ENCODE data around the gene TMX1.
"Not testable (repeated sequence)": the region's sequence is repeated elsewhere in the genome, so short reads cannot be mapped to it uniquely, and the experiment has no call there.

Gene TMX1, protein sequence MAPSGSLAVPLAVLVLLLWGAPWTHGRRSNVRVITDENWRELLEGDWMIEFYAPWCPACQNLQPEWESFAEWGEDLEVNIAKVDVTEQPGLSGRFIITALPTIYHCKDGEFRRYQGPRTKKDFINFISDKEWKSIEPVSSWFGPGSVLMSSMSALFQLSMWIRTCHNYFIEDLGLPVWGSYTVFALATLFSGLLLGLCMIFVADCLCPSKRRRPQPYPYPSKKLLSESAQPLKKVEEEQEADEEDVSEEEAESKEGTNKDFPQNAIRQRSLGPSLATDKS

DNA sequence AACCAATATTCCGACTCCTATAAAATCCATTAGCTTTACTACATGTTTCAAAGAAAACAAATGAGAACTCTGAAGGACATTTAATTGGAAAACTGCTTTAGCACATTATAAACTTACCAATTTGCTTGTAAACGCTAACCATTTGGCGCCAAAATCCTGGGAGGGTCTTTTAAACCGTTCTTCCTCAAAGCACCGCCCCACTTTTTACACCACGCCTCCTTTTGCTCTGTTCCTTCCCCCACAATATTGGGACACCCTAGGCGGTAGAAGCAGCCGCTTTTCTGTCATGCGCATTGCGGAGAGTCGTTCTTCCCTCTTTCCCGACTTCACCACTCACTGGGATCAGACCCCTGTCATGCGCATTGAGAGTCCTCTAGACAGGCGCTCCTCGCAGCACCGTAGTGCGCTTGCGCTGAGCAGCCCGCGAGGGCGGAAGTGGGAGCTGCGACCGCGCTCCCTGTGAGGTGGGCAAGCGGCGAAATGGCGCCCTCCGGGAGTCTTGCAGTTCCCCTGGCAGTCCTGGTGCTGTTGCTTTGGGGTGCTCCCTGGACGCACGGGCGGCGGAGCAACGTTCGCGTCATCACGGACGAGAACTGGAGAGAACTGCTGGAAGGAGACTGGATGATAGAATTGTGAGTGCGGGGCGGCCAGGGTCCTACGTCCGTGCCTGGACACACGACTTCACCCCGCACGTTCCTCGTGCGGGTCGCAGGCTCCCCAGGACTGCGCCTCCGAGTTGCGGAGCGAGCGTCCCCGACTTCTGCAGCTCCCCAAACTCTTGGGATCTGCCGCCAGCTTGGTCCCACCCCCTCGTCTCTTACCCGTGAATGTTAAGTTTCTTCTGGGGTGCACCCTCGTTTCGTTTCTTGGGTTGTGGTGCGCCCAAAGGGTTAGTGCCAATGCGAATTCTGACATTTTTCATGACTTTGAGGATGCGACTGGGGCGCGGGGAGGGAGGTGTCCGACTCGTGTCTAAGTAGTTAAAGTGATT lies at the start of gene TMX1:
Gene TMX1 (plus strand): TSS at position 435 of the 991 bp plus-strand sequence. CDS start 46 bp downstream, at position 481.
- DNase-seq, result peak; percentile 98

DNA sequence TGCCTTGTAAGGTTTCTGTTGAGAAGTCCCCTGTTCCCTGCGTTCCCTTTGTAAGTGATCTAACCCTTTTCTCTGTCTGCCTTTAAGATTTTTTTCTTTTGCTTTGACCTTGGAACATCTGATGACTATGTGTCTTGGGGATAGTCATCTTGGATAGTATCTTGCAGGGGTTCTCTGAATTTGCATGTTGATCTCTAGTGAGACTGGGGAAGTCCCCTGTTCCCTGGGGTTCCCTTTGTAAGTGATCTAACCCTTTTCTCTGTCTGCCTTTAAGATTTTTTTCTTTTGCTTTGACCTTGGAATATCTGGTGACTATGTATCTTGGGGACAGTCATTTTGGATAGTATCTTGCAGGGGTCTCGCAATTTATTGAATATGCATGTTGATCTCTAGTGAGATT lies 38.2 kb upstream of the TMX1 start:
- no peak for DNase-seq

DNA sequence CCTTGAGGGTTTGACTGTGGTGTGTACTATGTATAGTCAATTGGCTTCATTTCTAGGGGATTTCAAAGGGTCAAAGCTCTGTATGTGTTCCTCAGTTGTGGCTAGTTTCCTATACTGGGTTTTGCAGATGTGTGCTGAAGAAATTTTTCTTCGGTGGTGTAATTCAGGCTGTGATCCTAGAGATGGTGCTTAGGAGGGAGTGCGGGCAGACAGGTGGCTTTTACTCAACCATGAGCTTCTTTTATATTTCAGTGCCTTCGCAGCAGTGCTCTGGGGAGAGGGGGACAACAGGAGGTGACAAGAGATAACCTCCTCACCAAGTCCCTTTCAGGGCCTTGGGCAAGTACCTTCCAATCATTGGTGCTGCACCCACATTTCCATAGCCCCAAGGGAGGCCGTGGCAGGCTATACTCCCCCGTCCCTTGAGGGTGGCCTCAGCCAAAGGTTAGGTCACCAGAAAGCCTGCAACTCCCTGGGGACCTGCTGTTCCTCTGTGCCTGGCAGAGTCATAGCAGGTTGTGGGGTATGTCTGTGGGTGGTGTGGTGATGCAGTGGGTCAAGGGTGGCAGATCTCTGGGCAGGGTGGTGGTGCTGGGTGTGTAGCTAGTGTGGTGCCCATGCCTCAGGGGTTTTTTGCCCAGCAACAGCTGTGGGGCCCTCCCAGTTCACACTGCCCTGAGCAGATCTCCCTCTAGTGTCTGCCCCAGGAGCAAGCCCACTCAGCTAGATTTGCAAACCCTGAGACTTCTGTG lies 37.0 kb upstream of the TMX1 start:
- DNase-seq, result no peak

DNA sequence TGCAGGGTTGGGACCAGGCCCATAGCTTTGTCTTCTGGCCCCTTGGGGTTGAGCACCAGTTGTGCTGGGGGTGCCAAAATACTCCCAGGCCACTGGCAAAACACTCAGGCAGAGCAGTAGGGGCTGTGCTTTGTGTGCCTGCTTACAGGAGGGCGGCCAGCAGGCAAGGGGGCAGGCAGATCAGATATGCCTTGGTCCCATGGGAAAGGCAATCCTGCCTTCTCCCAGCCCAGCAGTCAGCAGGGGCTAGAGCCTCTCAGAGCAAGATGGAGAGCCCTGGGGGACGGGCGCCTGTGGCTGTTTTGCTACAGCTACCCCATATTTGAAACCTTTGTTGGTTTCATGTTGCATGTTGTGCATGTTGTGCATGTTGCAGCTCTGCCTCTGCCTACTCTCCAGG lies 36.2 kb upstream of the TMX1 start:
- no peak for DNase-seq

DNA sequence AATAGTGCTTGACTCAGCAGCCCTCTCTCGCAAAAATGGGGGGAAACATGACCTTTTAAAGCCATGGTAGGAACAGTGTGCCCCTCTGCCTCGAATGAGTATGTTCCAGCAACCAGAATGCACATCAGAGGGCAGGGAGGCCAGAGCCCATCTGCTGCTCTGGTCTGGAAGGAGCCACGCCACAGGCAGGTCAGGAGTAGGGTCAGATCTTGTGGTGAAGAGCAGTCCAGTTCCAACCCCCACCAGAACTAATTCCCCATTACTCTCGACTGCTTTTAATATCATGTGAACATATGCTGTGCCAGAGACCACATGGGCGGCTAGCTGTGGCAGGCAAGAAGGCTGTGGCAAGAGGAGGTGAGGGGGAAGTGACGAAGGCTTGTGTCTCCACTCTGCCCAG lies 34.6 kb upstream of the TMX1 start:
- DNase-seq, result no peak

DNA sequence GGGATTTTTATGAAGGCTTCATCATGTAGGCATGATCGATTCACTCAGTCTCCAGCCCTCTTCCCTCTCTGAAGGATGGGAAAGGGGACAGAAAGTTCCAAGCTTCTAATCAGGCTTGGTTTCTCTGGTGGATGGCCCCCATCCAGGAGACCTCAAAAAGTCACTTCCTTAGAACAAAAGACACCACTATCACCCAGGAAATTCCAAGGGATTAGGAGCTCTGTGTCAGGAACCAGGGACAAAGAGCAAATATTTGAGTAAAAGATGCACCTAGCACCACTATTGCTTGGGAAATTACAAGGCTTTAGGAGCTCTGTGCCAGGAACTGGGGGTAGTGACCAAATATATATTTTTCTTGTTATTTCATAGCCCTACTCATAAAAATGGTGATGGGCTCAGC lies 33.6 kb upstream of the TMX1 start:
- no peak for DNase-seq

DNA sequence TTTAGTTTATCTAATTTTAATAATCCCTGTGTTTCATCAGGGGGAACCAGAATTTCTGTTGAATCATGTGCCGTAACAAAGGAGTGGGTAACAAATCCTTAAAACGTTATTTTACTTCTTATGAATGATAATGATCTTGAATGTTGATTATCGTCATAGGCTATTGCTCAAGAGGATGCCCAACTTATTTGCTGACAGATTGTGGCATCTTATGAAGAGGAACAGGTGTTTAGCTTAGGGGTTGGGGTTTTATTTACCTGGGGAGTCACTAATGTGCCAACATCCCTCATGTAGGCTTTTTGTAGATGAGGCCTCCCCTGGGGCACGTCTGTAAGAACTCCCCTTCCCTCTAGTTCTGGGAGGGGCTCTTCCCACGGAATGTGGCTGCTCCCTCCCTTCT lies 32.4 kb upstream of the TMX1 start:
- DNase-seq, result no peak

DNA sequence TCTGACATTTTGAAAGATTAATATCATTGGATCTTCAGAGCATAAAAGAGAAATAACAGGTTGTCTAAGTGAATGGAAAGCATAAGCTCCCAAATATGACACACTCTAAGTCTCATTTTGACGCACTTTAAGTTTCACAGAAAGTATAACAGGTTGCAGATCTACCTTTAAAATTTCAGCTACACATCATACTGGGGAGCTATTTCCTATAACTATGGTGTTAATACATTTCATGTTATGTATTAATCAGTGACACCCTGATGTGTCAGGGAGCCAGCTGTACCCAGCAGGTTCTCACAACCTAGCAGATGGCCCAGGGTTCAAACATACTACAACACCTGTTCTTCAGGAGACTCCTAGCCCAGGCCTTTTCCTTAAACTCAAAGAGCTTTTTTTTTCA lies 31.1 kb upstream of the TMX1 start:
- DNase-seq, result no peak

DNA sequence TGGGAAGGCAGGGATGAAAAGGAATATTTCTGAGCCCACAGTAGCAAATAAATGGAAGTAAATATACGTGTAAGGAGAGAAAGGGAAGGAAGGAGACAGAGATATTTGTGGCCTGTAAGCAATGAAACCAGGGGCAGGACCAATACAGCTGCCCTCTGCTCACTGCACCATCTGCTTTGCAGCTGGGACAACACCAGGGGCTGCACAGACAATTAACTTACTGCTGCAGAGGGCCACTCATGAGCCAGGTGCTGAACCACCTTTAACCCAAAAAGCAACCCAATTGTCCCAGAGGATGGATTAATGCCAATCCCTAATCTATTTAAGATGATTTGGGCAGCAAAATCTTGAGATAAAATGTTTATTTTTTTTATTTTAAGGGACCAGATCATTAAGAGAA lies 30.6 kb upstream of the TMX1 start:
- no peak for DNase-seq

DNA sequence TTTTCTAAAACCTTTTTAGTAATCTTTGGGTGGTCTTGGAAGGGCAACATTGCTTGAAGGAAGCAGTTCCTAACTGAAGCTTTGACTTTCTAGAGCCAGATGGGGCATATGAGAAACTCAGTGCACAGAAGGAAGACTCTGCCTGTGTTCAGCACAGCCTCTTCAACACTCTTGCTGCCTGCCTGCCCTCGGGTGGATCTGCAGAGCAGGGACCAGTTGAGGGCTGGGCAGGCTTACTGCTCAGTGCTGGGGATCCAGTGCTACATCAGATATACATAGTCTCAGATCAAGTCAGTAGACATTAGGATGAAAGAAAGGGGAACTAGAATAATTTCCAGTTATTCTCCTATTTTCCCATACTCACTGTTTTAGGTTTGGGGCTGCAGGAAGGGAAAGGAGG lies 29.5 kb upstream of the TMX1 start:
- DNase-seq, result no peak

DNA sequence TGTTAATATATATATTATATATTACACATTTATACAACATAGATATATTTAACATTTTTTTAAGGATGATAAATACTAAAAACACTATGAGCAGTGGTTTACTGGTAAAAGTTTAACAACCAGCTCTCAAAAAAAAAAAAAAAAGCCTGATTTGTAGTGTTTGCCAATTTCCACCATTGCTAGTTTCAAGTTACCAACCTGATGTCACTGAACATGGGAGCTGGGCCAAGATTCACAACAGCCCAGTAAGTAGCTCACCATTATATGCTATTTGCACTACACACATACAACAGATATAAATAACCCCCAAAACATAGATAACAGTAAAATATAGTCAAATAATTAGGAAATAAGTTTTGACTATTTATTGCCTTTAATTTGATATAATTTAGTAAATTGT lies 28.9 kb upstream of the TMX1 start:
- DNase-seq, result no peak

DNA sequence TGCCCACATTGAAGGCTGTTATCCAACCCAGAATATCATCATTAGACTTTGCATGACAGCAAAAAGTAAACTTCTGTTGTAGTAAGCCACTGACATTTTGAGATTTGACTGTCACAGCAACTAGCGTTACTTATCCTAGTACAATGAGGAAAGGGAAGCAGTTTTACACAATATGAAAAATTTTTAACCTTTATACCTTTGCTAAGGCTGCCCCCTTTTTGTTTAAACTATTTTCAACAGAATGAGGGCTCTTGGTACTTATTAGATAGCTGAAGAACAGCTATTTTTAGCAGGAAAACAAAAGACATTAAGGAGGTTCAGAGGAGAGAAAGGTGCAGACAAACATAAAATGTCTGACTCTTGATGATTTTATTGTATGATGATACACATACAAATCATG lies 23.4 kb upstream of the TMX1 start:
- no peak for DNase-seq

DNA sequence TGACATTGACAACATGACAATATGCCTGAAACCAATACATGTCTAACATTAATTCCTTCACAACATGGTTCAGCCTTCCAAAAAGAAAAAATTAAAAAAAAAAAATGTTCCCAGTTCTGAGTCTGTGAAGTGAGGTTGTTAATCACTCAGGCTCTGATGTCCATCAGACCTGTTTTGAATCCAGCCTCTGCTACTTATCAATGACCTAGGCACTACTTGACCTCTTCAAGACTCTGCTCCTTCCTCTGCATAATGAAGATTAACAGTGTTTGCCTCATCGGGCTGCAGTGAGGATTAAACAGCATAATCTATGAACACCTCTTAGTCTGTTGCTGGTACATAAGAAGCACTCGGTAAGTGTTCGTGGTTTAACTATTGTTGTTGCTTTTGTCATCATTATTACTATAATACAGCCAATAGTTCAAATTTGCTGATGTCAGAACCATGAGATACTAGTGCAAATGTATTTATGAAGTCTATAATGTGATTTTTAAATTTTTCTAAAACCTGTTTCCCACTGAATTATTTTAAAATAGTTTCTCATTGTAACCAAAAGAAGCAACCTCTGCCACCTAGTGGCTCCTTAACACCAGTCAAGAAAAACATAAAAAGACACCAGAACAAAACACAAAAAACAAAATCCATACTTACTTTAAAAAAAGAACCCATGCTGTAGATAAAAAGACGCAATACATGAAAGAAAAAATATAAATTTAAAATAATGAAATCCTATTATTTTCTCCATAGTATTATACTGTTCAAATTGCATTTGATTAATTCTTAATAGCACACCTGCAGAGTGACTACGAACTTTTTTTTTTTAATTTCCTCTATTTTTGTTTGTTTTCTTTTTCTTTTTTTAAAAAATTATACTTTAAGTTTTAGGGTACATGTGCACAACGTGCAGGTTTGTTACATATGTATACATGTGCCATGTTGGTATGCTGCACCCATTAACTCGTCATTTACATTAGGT lies 20.3 kb upstream of the TMX1 start:
- DNase-seq, result no peak

DNA sequence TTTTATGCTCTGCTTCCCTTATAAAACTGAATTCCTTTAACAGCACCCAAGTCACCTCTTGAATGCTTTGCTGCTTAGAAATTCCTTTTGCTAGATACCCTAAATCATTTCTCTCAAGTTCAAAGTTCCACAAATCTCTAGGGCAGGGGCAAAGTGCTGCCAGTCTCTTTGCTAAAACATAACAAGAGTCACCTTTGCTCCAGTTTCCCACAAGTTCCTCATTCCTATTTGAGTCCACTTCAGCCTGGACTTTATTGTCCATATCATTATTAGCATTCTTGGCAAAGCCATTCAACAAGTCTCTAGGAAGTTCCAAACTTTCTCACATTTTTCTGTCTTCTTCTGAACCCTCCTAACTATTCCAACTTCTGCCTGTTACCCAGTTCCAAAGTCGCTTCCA lies 16.6 kb upstream of the TMX1 start:
- not testable (repeated sequence) for DNase-seq

DNA sequence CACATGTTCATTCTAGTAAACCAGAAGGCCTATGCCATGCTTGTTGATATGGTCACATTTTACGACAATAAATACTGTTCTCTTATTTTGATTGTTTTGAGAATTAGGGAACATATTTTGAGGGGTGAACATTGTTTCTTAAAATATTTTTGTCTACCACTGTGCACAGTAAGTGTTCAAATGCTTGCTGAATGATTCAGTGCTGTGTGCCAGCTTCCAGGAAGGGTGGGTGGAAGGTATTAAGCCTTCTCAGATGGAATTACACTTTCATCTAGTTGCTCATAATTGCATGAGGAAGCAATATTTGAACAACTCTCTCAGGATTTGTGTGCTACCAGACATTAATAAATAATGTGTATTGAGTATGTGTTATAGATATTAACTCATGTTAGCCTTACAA lies 15.5 kb upstream of the TMX1 start:
- no peak for DNase-seq

DNA sequence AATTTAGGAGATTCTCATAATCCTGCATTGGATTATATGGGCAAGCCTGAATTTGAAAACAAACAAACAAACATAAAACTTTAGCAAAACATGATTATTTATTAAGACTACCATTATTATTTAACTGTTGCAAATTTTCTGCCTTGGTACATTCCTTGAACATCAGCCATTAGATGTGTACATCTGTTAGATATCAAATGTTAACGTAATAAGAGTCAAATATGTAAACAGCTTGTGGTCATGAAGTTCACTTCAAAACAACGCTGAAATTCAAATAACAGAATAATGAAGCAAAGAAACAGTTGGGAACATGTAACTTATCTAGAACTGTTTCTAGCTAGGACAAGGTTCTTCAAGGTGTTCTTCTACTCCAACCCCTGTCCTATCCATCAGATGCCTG lies 14.3 kb upstream of the TMX1 start:
- no peak for DNase-seq

DNA sequence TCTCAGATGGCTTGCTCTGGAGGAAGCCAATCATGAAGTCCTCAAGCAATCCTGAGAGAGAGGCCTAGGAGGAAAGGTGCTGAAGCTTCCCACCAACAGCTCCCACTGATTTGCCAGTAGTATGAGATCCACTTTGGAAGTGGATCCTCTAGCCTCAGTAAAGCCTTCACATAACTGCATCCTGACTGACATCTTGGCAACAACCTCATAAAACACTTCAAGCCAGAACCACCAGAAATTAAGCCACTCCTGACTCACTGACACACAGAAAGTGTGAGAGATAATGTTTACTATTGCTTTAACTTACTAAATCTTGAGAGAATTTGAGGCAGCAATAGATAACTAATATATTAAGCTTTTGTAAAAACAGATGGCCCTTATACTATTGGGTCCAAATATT lies 11.7 kb upstream of the TMX1 start:
- DNase-seq, result no peak

DNA sequence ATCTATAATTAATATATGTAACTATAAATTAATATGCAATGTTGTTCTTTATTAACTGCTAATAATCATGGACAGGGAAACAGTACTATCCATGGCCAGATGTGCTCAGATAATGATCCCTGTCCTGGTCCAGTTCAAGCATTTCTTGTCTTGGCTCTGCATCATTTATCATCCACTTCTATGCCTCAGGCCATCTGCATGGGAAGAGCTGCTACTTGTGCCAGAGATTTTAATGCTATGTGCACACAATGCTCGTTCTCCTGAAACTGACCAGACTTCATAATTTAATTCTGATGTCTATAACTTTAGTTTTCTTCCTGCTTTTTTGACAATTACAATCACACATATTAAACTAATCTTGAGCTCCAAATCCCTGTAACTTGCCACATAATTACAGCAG lies 11.2 kb upstream of the TMX1 start:
- no peak for DNase-seq

DNA sequence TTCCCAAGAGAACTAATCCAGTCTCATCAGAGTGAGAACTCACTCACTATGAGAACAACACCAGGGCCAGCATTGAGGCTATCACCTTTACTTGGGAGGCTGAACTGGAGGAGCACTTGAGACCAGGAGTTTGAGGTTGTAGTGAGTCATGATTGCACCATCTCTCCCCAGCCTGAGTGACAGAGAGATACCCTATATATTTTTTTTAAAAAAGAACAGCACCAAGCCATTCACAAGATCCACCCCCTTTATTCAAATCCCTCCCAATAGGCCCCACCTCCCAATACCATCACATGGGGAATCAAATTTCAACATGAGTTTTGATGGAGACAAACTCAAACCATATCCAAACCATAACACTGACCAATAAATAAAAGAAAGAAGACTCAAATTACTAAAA lies 3.7 kb upstream of the TMX1 start:
- DNase-seq, result no peak

DNA sequence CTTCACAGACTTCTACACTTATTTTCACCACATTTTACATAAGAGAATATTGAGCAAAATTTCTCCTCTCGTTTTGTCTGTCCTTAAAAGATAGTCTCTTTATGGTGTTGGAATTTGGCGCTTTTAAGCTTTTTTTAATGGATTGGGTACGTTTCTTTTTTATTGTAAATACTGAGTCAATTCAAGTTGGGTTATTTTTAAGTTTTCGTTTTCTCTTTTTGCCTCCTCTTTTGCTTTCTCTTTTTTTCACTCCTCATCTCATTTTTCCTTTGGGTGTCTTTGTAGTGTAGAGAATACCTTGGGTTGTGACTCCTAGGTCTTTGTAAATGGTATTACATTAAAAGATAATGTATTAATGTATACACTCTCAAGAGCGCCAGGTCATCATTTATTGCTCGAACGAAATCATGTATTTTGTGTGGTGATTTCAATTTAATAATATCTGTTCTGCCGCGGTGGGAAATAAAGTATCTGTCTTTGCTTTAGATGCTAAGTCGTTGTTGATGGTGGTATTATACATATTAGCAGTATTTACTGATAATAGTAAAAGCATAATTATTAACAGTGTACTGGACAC lies 845 bp downstream of the TMX1 start:
- DNase-seq, result no peak

DNA sequence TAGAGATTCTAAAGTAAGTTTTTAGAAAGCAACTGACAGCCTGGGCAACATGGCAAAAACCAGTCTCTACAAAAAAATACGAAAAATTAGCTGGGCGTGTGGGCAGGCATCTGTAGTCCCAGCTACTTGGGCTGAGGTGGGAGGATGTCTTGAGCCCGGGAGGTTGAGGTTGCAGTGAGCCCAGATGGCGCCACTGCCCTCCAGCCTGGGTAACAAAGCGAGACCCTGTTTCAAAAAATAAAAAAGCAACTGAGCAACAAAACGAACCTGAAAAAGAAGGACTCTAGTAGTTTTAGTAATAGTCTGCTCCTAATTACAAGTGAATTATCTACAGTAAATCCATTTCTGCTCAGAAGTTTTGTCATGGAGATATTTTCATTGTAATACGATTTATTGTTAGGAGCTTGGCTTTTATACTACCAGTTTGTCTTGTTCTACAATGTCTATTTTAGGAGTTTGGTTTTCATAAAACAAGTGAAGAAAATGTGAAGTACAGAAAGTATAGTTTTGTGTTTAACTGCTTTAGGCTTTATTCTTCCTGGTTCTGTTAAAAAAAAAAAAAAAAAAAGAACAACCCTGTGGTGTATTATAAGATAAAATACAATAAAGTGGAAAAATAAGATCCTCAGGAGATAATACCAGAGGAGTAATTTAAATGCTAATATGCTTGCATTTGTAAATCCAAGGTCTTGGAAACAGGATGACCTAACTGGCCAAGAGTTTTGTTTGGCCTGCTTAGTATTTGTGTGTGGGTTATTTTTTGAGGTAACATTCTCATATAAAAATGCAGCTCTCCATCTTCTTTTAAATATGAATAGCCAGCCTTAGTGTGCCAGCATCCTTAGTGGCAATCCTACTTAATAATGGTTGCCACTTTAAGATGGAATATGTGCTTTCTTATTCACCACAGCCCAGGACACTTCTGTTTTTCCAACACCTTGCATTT lies 2.8 kb downstream of the TMX1 start:
- DNase-seq, result no peak
